ENCODE data around the gene PLA2G4F.

The PLA2G4F gene

DNA sequence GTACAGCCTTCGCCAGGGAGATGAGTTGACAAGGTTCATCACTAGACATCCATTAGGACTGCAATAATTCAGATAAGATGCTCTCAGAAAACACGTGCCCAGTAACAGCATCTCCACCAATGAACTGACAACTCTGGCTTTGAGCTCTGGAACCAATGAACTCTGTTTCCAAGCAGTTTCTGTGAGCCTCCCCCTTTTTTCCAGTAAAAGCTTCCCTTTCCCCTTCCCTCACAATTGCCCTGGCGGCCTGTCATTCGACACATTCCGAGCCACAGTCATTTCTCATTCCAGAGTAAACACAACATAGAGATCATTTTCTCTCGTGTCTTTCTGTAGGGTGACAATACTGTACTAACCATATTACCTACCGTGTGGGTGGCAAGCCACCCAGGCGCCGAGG lies 65.7 kb downstream of the PLA2G4F start:
- H3K27ac ChIP-seq (replicated peaks): no peak overlapping the region
- H3K4me3 ChIP-seq (replicated peaks; ENCODE audit: insufficient read depth, low read length): no peak overlapping the region
- TF ChIP-seq SPI1 (IDR thresholded peaks at IDR 0.05; ENCODE audit: borderline replicate concordance, low read depth) (no peak), POLR2AphosphoS5 (IDR thresholded peaks at IDR 0.05; ENCODE audit: low read depth) (no peak), GABPA (IDR thresholded peaks at IDR 0.05; ENCODE audit: low read depth) (no peak)
- TF ChIP-seq, protein P1, sequence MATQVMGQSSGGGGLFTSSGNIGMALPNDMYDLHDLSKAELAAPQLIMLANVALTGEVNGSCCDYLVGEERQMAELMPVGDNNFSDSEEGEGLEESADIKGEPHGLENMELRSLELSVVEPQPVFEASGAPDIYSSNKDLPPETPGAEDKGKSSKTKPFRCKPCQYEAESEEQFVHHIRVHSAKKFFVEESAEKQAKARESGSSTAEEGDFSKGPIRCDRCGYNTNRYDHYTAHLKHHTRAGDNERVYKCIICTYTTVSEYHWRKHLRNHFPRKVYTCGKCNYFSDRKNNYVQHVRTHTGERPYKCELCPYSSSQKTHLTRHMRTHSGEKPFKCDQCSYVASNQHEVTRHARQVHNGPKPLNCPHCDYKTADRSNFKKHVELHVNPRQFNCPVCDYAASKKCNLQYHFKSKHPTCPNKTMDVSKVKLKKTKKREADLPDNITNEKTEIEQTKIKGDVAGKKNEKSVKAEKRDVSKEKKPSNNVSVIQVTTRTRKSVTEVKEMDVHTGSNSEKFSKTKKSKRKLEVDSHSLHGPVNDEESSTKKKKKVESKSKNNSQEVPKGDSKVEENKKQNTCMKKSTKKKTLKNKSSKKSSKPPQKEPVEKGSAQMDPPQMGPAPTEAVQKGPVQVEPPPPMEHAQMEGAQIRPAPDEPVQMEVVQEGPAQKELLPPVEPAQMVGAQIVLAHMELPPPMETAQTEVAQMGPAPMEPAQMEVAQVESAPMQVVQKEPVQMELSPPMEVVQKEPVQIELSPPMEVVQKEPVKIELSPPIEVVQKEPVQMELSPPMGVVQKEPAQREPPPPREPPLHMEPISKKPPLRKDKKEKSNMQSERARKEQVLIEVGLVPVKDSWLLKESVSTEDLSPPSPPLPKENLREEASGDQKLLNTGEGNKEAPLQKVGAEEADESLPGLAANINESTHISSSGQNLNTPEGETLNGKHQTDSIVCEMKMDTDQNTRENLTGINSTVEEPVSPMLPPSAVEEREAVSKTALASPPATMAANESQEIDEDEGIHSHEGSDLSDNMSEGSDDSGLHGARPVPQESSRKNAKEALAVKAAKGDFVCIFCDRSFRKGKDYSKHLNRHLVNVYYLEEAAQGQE (IDR thresholded peaks at IDR 0.05; ENCODE audit: insufficient replicate concordance, low read depth): no peak
- TF ChIP-seq, protein P2, sequence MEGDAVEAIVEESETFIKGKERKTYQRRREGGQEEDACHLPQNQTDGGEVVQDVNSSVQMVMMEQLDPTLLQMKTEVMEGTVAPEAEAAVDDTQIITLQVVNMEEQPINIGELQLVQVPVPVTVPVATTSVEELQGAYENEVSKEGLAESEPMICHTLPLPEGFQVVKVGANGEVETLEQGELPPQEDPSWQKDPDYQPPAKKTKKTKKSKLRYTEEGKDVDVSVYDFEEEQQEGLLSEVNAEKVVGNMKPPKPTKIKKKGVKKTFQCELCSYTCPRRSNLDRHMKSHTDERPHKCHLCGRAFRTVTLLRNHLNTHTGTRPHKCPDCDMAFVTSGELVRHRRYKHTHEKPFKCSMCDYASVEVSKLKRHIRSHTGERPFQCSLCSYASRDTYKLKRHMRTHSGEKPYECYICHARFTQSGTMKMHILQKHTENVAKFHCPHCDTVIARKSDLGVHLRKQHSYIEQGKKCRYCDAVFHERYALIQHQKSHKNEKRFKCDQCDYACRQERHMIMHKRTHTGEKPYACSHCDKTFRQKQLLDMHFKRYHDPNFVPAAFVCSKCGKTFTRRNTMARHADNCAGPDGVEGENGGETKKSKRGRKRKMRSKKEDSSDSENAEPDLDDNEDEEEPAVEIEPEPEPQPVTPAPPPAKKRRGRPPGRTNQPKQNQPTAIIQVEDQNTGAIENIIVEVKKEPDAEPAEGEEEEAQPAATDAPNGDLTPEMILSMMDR (IDR thresholded peaks at IDR 0.05; ENCODE audit: insufficient read depth, low read length): no peak
- no peak for DNase-seq (ENCODE audit: low read depth in 1 of 2, low spot score in 1 of 2)
- H3K27me3 ChIP-seq (ENCODE audit: insufficient read depth, poor library complexity, severe bottlenecking): no peaks in the 10 kb centered on the region

DNA sequence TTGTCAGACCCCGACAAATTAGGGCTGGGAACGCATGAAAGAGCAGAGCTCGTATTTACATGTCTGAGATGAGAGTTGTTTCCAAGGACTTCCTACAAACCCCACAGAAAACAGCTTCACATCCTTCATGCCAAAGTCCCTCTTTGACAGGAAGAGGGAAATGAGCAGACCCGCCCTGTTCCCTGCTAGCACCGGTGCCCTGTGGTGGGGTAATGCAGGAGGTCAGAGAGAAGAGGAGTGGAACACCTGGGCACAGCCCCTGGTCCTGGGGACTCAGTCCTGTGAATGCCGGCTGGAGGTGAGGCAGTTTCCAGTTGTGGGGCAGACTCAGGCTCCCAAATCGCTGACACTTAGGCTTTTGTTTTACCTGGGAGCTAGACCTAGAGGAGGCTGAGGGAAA lies 66.1 kb downstream of the PLA2G4F start:
- no peak overlapping the region for H3K27ac ChIP-seq (replicated peaks)
- no peak for DNase-seq (ENCODE audit: low read depth in 1 of 2, low spot score in 1 of 2)
- H3K27me3 ChIP-seq (ENCODE audit: insufficient read depth, poor library complexity, severe bottlenecking): no peaks in the 10 kb centered on the region
- TF ChIP-seq POLR2AphosphoS5 (IDR thresholded peaks at IDR 0.05; ENCODE audit: low read depth) (no peak), SPI1 (IDR thresholded peaks at IDR 0.05; ENCODE audit: borderline replicate concordance, low read depth) (no peak), GABPA (IDR thresholded peaks at IDR 0.05; ENCODE audit: low read depth) (no peak)
- TF ChIP-seq, protein P1 (IDR thresholded peaks at IDR 0.05; ENCODE audit: insufficient replicate concordance, low read depth): no peak
- TF ChIP-seq, protein P2 (IDR thresholded peaks at IDR 0.05; ENCODE audit: insufficient read depth, low read length): no peak
- H3K4me3 ChIP-seq (replicated peaks; ENCODE audit: insufficient read depth, low read length): no peak overlapping the region

DNA sequence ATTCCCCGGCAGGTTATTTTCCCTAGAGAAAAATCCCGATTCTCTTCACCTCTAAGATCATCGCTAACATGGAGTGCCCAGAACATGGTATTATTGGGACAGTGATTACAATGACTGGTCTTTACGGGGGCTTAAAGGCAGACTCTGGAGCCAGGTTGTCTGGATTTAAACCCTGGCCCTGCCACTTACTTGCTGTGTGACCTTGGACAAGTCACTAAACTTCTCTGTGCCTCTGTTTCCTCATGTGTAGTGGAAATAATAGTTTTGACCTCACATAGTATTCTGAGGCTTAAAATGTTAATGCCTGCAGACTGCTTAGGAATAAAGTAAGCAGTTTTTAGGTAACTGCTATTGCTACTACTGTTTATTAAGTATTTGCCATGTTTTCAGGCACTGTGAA lies 66.5 kb downstream of the PLA2G4F start:
- Histone ChIP-seq H3K27ac (replicated peaks) (no peak overlapping the region), H3K4me3 (replicated peaks; ENCODE audit: insufficient read depth, low read length) (no peak overlapping the region), H3K27me3 (ENCODE audit: insufficient read depth, poor library complexity, severe bottlenecking) (no peaks in the 10 kb centered on the region)
- TF ChIP-seq, protein P1 (IDR thresholded peaks at IDR 0.05; ENCODE audit: insufficient replicate concordance, low read depth): no peak
- TF ChIP-seq POLR2AphosphoS5 (IDR thresholded peaks at IDR 0.05; ENCODE audit: low read depth): no peak
- no peak for TF ChIP-seq SPI1 (IDR thresholded peaks at IDR 0.05; ENCODE audit: borderline replicate concordance, low read depth)
- TF ChIP-seq, protein P2 (IDR thresholded peaks at IDR 0.05; ENCODE audit: insufficient read depth, low read length): no peak
- TF ChIP-seq GABPA (IDR thresholded peaks at IDR 0.05; ENCODE audit: low read depth): no peak
- no peak for DNase-seq (ENCODE audit: low read depth in 1 of 2, low spot score in 1 of 2)

Small RNA genes lying within 50 kb of the gene (microRNA-seq; reads per million reads assigned to microRNA genes)
- 111 reads per million, percentile 71 among the genes with 10 or more reads in this experiment for gene MIR627

Measured in HL-60 (cell line).